ENCODE measurements around the gene SLC16A2. TPM values are rescaled to one million over a fixed set of nuclear protein-coding genes. Genes with fewer than 3 reads are reported as not detected.

The SLC16A2 gene
- total and polyA plus RNA-seq, 10 of the 15 experiments (the other 5 are each of a cell fraction or from before 2014, with no cell fraction given): 0.08 to 0.13 TPM; not detected in 8

DNA sequence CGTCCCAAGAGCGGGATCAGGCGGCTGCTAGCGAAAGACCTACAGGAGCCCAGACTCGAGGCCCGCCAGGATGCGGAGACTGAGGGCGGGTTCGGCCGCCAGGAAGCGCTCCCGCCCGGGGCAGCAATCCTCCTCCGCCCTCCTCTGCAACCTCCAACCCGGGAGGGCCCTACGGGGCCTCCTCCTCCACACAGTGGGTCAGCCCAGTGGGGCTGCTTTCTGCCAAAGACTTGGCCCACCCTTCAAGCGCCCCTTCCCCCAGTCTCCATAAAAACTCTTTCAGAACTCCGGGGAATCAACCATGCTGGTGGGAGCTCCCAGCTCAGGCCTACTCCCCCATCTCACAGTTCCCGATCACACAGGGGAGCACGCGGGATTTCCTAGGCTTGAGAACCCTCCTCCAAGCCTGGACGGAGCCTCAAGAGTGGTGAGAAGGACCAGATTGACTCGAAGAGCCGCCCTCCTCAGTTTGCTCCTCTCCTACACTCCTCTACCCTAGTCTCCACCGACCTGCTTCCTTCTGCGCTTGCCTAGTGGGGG, 115.6 kb downstream of the SLC16A2 start (continued):
- TF ChIP-seq KAT2A (conservative IDR thresholded peaks at IDR 0.05; ENCODE audit: control insufficient read depth, low read depth, low read length): no peak
- TF ChIP-seq POLR2A (IDR thresholded peaks at IDR 0.05; ENCODE audit: low read depth, low read length): no peak
- TF ChIP-seq, protein P1, sequence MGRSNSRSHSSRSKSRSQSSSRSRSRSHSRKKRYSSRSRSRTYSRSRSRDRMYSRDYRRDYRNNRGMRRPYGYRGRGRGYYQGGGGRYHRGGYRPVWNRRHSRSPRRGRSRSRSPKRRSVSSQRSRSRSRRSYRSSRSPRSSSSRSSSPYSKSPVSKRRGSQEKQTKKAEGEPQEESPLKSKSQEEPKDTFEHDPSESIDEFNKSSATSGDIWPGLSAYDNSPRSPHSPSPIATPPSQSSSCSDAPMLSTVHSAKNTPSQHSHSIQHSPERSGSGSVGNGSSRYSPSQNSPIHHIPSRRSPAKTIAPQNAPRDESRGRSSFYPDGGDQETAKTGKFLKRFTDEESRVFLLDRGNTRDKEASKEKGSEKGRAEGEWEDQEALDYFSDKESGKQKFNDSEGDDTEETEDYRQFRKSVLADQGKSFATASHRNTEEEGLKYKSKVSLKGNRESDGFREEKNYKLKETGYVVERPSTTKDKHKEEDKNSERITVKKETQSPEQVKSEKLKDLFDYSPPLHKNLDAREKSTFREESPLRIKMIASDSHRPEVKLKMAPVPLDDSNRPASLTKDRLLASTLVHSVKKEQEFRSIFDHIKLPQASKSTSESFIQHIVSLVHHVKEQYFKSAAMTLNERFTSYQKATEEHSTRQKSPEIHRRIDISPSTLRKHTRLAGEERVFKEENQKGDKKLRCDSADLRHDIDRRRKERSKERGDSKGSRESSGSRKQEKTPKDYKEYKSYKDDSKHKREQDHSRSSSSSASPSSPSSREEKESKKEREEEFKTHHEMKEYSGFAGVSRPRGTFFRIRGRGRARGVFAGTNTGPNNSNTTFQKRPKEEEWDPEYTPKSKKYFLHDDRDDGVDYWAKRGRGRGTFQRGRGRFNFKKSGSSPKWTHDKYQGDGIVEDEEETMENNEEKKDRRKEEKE (IDR thresholded peaks at IDR 0.05): no peak
- TF ChIP-seq, protein P2, sequence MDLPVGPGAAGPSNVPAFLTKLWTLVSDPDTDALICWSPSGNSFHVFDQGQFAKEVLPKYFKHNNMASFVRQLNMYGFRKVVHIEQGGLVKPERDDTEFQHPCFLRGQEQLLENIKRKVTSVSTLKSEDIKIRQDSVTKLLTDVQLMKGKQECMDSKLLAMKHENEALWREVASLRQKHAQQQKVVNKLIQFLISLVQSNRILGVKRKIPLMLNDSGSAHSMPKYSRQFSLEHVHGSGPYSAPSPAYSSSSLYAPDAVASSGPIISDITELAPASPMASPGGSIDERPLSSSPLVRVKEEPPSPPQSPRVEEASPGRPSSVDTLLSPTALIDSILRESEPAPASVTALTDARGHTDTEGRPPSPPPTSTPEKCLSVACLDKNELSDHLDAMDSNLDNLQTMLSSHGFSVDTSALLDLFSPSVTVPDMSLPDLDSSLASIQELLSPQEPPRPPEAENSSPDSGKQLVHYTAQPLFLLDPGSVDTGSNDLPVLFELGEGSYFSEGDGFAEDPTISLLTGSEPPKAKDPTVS (IDR thresholded peaks at IDR 0.05; ENCODE audit: low read depth, low read length): no peak
- TF ChIP-seq CBFB (IDR thresholded peaks at IDR 0.05; ENCODE audit: low read depth): no peak
- no peak for TF ChIP-seq HDGF (IDR thresholded peaks at IDR 0.05)
- no peak for TF ChIP-seq KLF5 (IDR thresholded peaks at IDR 0.05; ENCODE audit: partially characterized antibody)
- TF ChIP-seq CEBPB (IDR thresholded peaks at IDR 0.05; ENCODE audit: borderline replicate concordance in 1 of 2, low read depth in 2 of 2, low read length in 2 of 2): no peak
- no peak for TF ChIP-seq CHD1 (IDR thresholded peaks at IDR 0.05; ENCODE audit: low read depth, low read length)
- TF ChIP-seq ATF7 (IDR thresholded peaks at IDR 0.05; ENCODE audit: low read depth): no peak
